ENCODE results near the gene CCND3. TPM values are rescaled to one million over a fixed set of nuclear protein-coding genes. Genes with fewer than 3 reads are reported as not detected.
A peak's percentile ranks its signal among the peaks of the same experiment; 100 is the strongest.

Gene CCND3
- total and polyA plus RNA-seq, 2 of the 13 experiments (the other 11 are each of a cell fraction or from before 2014, with no cell fraction given), result 4.3 to 7.2 TPM

- TF ChIP-seq ZNF614 (CRISPR knock-in tag; IDR thresholded peaks at IDR 0.05; ENCODE audit: borderline replicate concordance), result no peak
- TF ChIP-seq ZNF776 (CRISPR knock-in tag; IDR thresholded peaks at IDR 0.05), result no peak
- no peak for TF ChIP-seq BORCS8-MEF2B (CRISPR knock-in tag; IDR thresholded peaks at IDR 0.05)
- TF ChIP-seq PHF8 (CRISPR knock-in tag; IDR thresholded peaks at IDR 0.05), result peak; percentile 2; the same call in 1 of the 2 replicates
- 0 out of 2 replicates have a peak, but pooled peaks have one; percentile 7 for TF ChIP-seq IRF9 (CRISPR knock-in tag; IDR thresholded peaks at IDR 0.05; ENCODE audit: borderline replicate concordance)
- TF ChIP-seq, protein P1, sequence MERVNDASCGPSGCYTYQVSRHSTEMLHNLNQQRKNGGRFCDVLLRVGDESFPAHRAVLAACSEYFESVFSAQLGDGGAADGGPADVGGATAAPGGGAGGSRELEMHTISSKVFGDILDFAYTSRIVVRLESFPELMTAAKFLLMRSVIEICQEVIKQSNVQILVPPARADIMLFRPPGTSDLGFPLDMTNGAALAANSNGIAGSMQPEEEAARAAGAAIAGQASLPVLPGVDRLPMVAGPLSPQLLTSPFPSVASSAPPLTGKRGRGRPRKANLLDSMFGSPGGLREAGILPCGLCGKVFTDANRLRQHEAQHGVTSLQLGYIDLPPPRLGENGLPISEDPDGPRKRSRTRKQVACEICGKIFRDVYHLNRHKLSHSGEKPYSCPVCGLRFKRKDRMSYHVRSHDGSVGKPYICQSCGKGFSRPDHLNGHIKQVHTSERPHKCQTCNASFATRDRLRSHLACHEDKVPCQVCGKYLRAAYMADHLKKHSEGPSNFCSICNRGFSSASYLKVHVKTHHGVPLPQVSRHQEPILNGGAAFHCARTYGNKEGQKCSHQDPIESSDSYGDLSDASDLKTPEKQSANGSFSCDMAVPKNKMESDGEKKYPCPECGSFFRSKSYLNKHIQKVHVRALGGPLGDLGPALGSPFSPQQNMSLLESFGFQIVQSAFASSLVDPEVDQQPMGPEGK (CRISPR knock-in tag; IDR thresholded peaks at IDR 0.05), result 0 out of 2 replicates have a peak, but pooled peaks have one; percentile 43
- no peak for TF ChIP-seq ATF4 (CRISPR knock-in tag; IDR thresholded peaks at IDR 0.05)
- TF ChIP-seq, protein P2, sequence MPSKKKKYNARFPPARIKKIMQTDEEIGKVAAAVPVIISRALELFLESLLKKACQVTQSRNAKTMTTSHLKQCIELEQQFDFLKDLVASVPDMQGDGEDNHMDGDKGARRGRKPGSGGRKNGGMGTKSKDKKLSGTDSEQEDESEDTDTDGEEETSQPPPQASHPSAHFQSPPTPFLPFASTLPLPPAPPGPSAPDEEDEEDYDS (CRISPR knock-in tag; IDR thresholded peaks at IDR 0.05), result no peak
- peak; percentile 93 for TF ChIP-seq HIVEP1 (CRISPR knock-in tag; IDR thresholded peaks at IDR 0.05)
- TF ChIP-seq, protein P3, sequence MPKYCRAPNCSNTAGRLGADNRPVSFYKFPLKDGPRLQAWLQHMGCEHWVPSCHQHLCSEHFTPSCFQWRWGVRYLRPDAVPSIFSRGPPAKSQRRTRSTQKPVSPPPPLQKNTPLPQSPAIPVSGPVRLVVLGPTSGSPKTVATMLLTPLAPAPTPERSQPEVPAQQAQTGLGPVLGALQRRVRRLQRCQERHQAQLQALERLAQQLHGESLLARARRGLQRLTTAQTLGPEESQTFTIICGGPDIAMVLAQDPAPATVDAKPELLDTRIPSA (CRISPR knock-in tag; IDR thresholded peaks at IDR 0.05; ENCODE audit: borderline replicate concordance), result no peak
- TF ChIP-seq ZNF180 (CRISPR knock-in tag; IDR thresholded peaks at IDR 0.05; ENCODE audit: borderline replicate concordance, low read depth), result no peak
- TF ChIP-seq KMT2A (CRISPR knock-in tag; IDR thresholded peaks at IDR 0.05), result 0 out of 2 replicates have a peak, but pooled peaks have one; percentile 52
- TF ChIP-seq CCAR2 (optimal IDR thresholded peaks at IDR 0.05; ENCODE audit: low read depth, low read length), result no peak
- no peak for TF ChIP-seq MED8 (CRISPR knock-in tag; IDR thresholded peaks at IDR 0.05; ENCODE audit: insufficient replicate concordance)
- TF ChIP-seq CCDC6 (CRISPR knock-in tag; IDR thresholded peaks at IDR 0.05), result no peak
- TF ChIP-seq IRF2 (CRISPR knock-in tag; IDR thresholded peaks at IDR 0.05), result no peak
- TF ChIP-seq, protein P4, sequence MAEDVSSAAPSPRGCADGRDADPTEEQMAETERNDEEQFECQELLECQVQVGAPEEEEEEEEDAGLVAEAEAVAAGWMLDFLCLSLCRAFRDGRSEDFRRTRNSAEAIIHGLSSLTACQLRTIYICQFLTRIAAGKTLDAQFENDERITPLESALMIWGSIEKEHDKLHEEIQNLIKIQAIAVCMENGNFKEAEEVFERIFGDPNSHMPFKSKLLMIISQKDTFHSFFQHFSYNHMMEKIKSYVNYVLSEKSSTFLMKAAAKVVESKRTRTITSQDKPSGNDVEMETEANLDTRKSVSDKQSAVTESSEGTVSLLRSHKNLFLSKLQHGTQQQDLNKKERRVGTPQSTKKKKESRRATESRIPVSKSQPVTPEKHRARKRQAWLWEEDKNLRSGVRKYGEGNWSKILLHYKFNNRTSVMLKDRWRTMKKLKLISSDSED (CRISPR knock-in tag; IDR thresholded peaks at IDR 0.05), result no peak
- TF ChIP-seq YY1 (IDR thresholded peaks at IDR 0.05; ENCODE audit: insufficient read depth, insufficient replicate concordance, low read depth, low read length), result peak; percentile 10
- TF ChIP-seq ZNF652 (CRISPR knock-in tag; IDR thresholded peaks at IDR 0.05; ENCODE audit: borderline replicate concordance, low read depth), result no peak
- TF ChIP-seq, protein P5, sequence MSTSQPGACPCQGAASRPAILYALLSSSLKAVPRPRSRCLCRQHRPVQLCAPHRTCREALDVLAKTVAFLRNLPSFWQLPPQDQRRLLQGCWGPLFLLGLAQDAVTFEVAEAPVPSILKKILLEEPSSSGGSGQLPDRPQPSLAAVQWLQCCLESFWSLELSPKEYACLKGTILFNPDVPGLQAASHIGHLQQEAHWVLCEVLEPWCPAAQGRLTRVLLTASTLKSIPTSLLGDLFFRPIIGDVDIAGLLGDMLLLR (CRISPR knock-in tag; IDR thresholded peaks at IDR 0.05), result peak; percentile 59; the same call in 1 of the 2 replicates
- no peak for TF ChIP-seq RXRB (CRISPR knock-in tag; IDR thresholded peaks at IDR 0.05; ENCODE audit: borderline replicate concordance)
Measured at GRCh38 chr6:41940759-41941279, 789 bp downstream of the CCND3 start (continued).
